Measurements from ENCODE around the gene EFHD1. TPM values are rescaled to one million over a fixed set of nuclear protein-coding genes. Genes with fewer than 3 reads are reported as not detected.

Gene EFHD1
- total and polyA plus RNA-seq, 2 experiments from 2014 or later, result 3.4 to 6.4 TPM

GRCh38 chr2:232696609-232697058 lies 63.2 kb downstream of the EFHD1 start (continued):
- TF ChIP-seq EZH2 (IDR thresholded peaks at IDR 0.05; ENCODE audit: low read depth, unreplicated experiment) (no peak), STAT1 (IDR thresholded peaks at IDR 0.05; ENCODE audit: unreplicated experiment) (no peak), JUNB (IDR thresholded peaks at IDR 0.05; ENCODE audit: unreplicated experiment) (no peak), CTCF (conservative IDR thresholded peaks at IDR 0.05; ENCODE audit: low read depth in 2 of 2) (no peak), ETS1 (IDR thresholded peaks at IDR 0.05) (no peak), EZH2phosphoT487 (IDR thresholded peaks at IDR 0.05; ENCODE audit: unreplicated experiment) (no peak)

GRCh38 chr2:232697059-232697806 lies 63.8 kb downstream of the EFHD1 start, which contains the start of gene GIGYF2:
GIGYF2 (plus strand) TSS chr2:232697331; CDS start chr2:232735198, 37,867 bp downstream.
- peak within 1 kb of the TSS; percentile 95 for H3K27ac ChIP-seq (ENCODE audit: low read depth)
- H3K4me3 ChIP-seq, result peak within 1 kb of the TSS; percentile 96
- H3F3A ChIP-seq (replicated peaks; ENCODE audit: low read depth), result no peaks in the 10 kb centered on the region
- Mint-ChIP-seq H3K27ac (peak within 1 kb of the TSS; percentile 90), H3K9me3 (no peaks in the 10 kb centered on the region), H3K27me3 (ENCODE audit: insufficient read depth, low read depth, poor library complexity) (peaks cover 12% of the 10 kb centered on the region), H3K36me3 (ENCODE audit: low read depth) (no peaks in the 10 kb centered on the region), H3K4me1 (peaks cover 25% of the 10 kb centered on the region), H3K4me3 (peak within 1 kb of the TSS; percentile 97)
- TF ChIP-seq EZH2phosphoT487 (IDR thresholded peaks at IDR 0.05; ENCODE audit: unreplicated experiment) (no peak), ZNF114 (CRISPR knock-in tag; IDR thresholded peaks at IDR 0.05) (no peak), POLR2AphosphoS5 (IDR thresholded peaks at IDR 0.05; ENCODE audit: low read depth) (peak; percentile 72)
- peak within 1 kb of the TSS; percentile 80 for H3K4me2 ChIP-seq
- peaks cover 27% of the 10 kb centered on the region for H4K20me1 ChIP-seq (replicated peaks; ENCODE audit: insufficient read depth)
- H3K27me3 ChIP-seq (ENCODE audit: insufficient read depth), result no peaks in the 10 kb centered on the region
- ATAC-seq, result peak; percentile 92
- H3K4me1 ChIP-seq (ENCODE audit: insufficient read depth), result peaks cover 20% of the 10 kb centered on the region
- peak; percentile 98 for DNase-seq (ENCODE audit: low spot score)
- H3K79me2 ChIP-seq (replicated peaks; ENCODE audit: insufficient read depth), result peaks cover 47% of the 10 kb centered on the region
- no peaks in the 10 kb centered on the region for H3K36me3 ChIP-seq (ENCODE audit: insufficient read depth)
- no peaks in the 10 kb centered on the region for H3K9me2 ChIP-seq (ENCODE audit: insufficient read depth)
- peak within 1 kb of the TSS; percentile 73 for H2AFZ ChIP-seq

GRCh38 chr2:232697807-232698110 lies 64.4 kb downstream of the EFHD1 start:
- DNase-seq (ENCODE audit: low spot score), result no peak
- no peak for ATAC-seq
- Histone ChIP-seq H3K36me3 (ENCODE audit: insufficient read depth) (no peaks in the 10 kb centered on the region), H3K27ac (ENCODE audit: low read depth) (peak overlapping the region; percentile 95), H3F3A (replicated peaks; ENCODE audit: low read depth) (no peaks in the 10 kb centered on the region), H3K4me1 (ENCODE audit: insufficient read depth) (peaks cover 20% of the 10 kb centered on the region), H4K20me1 (replicated peaks; ENCODE audit: insufficient read depth) (peaks cover 29% of the 10 kb centered on the region), H3K4me2 (peak overlapping the region; percentile 80), H3K9me2 (ENCODE audit: insufficient read depth) (no peaks in the 10 kb centered on the region), H2AFZ (peak overlapping the region; percentile 73; the same call in 1 of the 2 replicates), H3K4me3 (peak overlapping the region; percentile 96), H3K27me3 (ENCODE audit: insufficient read depth) (no peaks in the 10 kb centered on the region), H3K79me2 (replicated peaks; ENCODE audit: insufficient read depth) (peaks cover 52% of the 10 kb centered on the region)
- Mint-ChIP-seq H3K4me1 (peaks cover 25% of the 10 kb centered on the region), H3K27me3 (ENCODE audit: insufficient read depth, low read depth, poor library complexity) (peaks cover 12% of the 10 kb centered on the region), H3K27ac (peak overlapping the region; percentile 90), H3K4me3 (peak overlapping the region; percentile 97), H3K36me3 (ENCODE audit: low read depth) (peaks cover 3% of the 10 kb centered on the region; the same call in 2 of the 3 replicates), H3K9me3 (no peaks in the 10 kb centered on the region)
- TF ChIP-seq ZNF462 (CRISPR knock-in tag; IDR thresholded peaks at IDR 0.05), result no peak
- no peak for TF ChIP-seq STAT1 (IDR thresholded peaks at IDR 0.05; ENCODE audit: unreplicated experiment)

Measured in GM23338 (cell line).